Parathyroid adenoma (tissue), 2 donors: ENCODE data around the gene RASSF10.

Source experiments
- H2AFZ ChIP-seq: fragments of 300-600 bp; sonication (generic); one replicate; pipeline ENCODE4 v1.7.0; 2017; ENCODE audit warnings: antibody characterized with exemption, mild to moderate bottlenecking
- H3K27ac ChIP-seq: fragments of 300-600 bp; sonication (generic); one replicate; pipeline ENCODE4 v1.7.0; 2017
- H3K27me3 ChIP-seq: fragments of 300-600 bp; sonication (generic); one replicate; pipeline ENCODE4 v1.7.0; 2017; ENCODE audit warnings: low read length; ENCODE audit not compliant: control insufficient read depth, insufficient read depth
- H3K36me3 ChIP-seq: fragments of 300-600 bp; sonication (generic); one replicate; pipeline ENCODE4 v1.7.0; 2017; ENCODE audit warnings: low read length; ENCODE audit not compliant: control insufficient read depth, insufficient read depth
- H3K4me1 ChIP-seq: fragments of 300-600 bp; sonication (generic); one replicate; pipeline ENCODE4 v1.7.0; 2017; ENCODE audit warnings: control low read depth
- H3K4me2 ChIP-seq: fragments of 300-600 bp; sonication (generic); one replicate; pipeline ENCODE4 v1.7.0; 2017; ENCODE audit warnings: low read length
- H3K4me3 ChIP-seq: fragments of 300-600 bp; sonication (generic); one replicate; pipeline ENCODE4 v1.7.0; 2017; ENCODE audit warnings: low read depth, low read length
- H3K79me2 ChIP-seq: fragments of 300-600 bp; sonication (generic); one replicate; pipeline ENCODE4 v1.7.0; 2017; ENCODE audit warnings: control low read depth
- H3K9ac ChIP-seq: fragments of 300-600 bp; sonication (generic); one replicate; pipeline ENCODE4 v1.7.0; 2017; ENCODE audit warnings: mild to moderate bottlenecking
- H3K9me3 ChIP-seq: fragments of 300-600 bp; sonication (generic); one replicate; pipeline ENCODE4 v1.7.0; 2017; ENCODE audit warnings: low read length; ENCODE audit not compliant: control insufficient read depth
- TF ChIP-seq, protein P1 (sequence below): fragments of 300-600 bp; sonication (generic); IDR thresholded peaks from one replicate; pipeline ENCODE4 v1.7.0; 2017; ENCODE audit warnings: antibody characterized with exemption, mild to moderate bottlenecking
- donor health status: primary hyperparathyroidism.

The RASSF10 gene

DNA sequence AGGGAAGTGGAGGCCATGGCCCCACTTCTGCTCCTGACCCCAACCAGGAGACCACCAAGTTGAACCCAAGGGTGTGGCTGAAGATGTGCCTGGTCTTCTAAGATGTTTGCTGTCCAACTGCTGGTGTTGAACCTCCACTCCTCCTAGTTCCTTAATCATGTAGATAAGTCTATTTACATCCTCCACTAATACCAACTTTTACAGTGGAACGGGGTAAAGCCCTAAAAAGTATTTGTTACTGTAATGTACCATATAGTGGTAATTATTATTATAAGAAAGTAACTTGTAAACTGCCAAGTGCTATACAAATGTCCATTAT is 19.0 kb upstream of the RASSF10 start:
- Histone ChIP-seq H3K27ac (no peak overlapping the region), H3K79me2 (no peaks in the 10 kb centered on the region), H3K9me3 (no peaks in the 10 kb centered on the region), H2AFZ (no peak overlapping the region), H3K9ac (no peak overlapping the region), H3K27me3 (no peaks in the 10 kb centered on the region), H3K4me2 (no peak overlapping the region), H3K4me1 (no peaks in the 10 kb centered on the region), H3K36me3 (no peaks in the 10 kb centered on the region), H3K4me3 (no peak overlapping the region)
- TF ChIP-seq, protein P1, sequence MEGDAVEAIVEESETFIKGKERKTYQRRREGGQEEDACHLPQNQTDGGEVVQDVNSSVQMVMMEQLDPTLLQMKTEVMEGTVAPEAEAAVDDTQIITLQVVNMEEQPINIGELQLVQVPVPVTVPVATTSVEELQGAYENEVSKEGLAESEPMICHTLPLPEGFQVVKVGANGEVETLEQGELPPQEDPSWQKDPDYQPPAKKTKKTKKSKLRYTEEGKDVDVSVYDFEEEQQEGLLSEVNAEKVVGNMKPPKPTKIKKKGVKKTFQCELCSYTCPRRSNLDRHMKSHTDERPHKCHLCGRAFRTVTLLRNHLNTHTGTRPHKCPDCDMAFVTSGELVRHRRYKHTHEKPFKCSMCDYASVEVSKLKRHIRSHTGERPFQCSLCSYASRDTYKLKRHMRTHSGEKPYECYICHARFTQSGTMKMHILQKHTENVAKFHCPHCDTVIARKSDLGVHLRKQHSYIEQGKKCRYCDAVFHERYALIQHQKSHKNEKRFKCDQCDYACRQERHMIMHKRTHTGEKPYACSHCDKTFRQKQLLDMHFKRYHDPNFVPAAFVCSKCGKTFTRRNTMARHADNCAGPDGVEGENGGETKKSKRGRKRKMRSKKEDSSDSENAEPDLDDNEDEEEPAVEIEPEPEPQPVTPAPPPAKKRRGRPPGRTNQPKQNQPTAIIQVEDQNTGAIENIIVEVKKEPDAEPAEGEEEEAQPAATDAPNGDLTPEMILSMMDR, result no peak

DNA sequence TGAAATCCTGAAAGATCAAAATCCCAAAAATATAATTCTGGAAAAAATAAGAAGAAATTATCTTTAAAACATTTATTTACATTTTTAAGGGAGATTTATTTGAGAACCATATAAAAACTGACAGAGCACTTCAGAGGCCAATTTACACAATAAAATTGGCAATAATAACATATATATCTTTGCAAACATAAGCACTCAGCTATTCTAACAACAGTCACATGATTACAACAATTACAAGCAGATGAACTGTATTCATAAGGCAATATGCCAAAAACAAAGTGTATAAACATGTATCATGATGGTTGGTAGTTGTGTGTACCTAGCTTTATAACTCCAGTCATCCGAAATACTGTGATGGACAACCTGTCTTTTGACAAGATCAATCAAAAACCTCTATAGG is 17.7 kb upstream of the RASSF10 start:
- TF ChIP-seq, protein P1, result no peak
- no peak overlapping the region for H3K4me3 ChIP-seq
- H3K9ac ChIP-seq, result no peak overlapping the region
- no peak overlapping the region for H3K27ac ChIP-seq
- H3K79me2 ChIP-seq, result no peaks in the 10 kb centered on the region
- H3K27me3 ChIP-seq, result no peaks in the 10 kb centered on the region
- H3K36me3 ChIP-seq, result no peaks in the 10 kb centered on the region
- no peaks in the 10 kb centered on the region for H3K9me3 ChIP-seq
- H3K4me1 ChIP-seq, result no peaks in the 10 kb centered on the region
- no peak overlapping the region for H3K4me2 ChIP-seq
- H2AFZ ChIP-seq, result no peak overlapping the region

DNA sequence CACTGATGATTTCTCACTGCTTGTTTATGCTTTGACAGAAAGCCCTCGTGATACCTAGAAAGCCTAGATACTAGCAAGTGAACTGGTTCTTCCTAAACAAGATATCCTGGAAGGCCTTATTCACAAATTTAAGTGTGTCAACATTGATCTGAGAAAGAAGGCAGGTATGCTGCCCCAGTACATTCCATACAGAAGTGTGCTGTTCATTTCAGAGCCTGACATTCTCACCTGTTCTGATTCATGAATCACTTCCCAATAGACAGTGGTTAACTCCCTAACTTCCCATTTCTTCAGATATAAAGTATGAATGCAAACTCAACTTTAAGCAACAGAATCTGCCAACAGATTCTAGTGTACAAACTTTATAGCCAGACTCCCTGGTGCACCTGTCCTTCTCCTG is 15.5 kb upstream of the RASSF10 start:
- Histone ChIP-seq H3K27ac (no peak overlapping the region), H3K4me2 (no peak overlapping the region), H3K4me3 (no peak overlapping the region), H3K27me3 (no peaks in the 10 kb centered on the region), H3K4me1 (no peaks in the 10 kb centered on the region), H3K9me3 (no peaks in the 10 kb centered on the region), H3K36me3 (no peaks in the 10 kb centered on the region), H3K9ac (no peak overlapping the region), H3K79me2 (no peaks in the 10 kb centered on the region), H2AFZ (no peak overlapping the region)
- TF ChIP-seq, protein P1, result no peak

DNA sequence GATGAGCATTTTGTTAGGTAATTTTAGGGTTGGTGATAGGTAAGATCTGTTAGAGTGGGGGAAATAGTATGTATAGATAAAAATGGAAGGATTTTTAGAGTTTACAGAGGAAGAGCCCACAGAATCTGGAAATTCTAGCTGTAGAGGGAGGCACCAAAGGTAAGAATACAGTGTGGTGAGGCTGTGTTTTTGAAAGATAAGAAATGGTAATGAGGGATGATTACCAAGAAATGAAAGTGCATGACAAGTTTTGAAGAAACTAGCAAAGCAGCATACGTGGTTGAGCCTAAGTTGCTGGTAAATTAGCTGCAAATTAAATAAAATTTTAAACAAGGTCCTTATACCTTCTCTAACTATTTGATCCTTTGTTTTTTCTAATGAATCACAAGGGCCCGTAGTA is 14.6 kb upstream of the RASSF10 start:
- Histone ChIP-seq H3K9ac (no peak overlapping the region), H3K4me1 (no peaks in the 10 kb centered on the region), H3K9me3 (no peaks in the 10 kb centered on the region), H3K27me3 (no peaks in the 10 kb centered on the region), H2AFZ (no peak overlapping the region), H3K79me2 (no peaks in the 10 kb centered on the region), H3K36me3 (no peaks in the 10 kb centered on the region), H3K27ac (no peak overlapping the region), H3K4me2 (no peak overlapping the region), H3K4me3 (no peak overlapping the region)
- TF ChIP-seq, protein P1, result no peak

DNA sequence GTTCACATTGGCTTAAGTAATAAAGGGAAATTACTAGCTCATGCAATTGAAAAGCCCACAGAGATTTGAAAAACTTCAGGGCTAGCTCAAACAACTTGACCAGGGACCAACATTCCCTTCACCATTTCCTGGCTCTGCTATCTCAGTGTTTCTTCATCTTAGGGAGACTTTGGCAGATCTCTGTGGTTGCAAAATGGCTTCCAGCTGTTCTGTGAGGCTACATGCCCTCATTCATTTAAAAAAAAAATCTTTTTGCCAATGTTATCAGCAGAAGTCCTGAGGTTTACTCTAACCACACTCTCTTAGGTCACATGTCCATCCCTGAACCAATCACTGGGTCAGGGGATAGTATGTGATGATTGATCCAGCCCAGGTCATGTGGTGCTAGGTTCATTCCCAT is 13.9 kb upstream of the RASSF10 start:
- Histone ChIP-seq H3K27ac (no peak overlapping the region), H3K4me3 (no peak overlapping the region), H3K36me3 (no peaks in the 10 kb centered on the region), H3K9ac (no peak overlapping the region), H3K4me2 (no peak overlapping the region), H3K27me3 (no peaks in the 10 kb centered on the region), H3K4me1 (no peaks in the 10 kb centered on the region), H2AFZ (no peak overlapping the region), H3K9me3 (no peaks in the 10 kb centered on the region), H3K79me2 (no peaks in the 10 kb centered on the region)
- TF ChIP-seq, protein P1, result no peak
